ENCODE measurements around the gene CDH4. TPM values are rescaled to one million over a fixed set of nuclear protein-coding genes. Genes with fewer than 3 reads are reported as not detected.

The CDH4 gene
- total RNA-seq, 2 donors from 2014 or later, result 0.08 to 0.09 TPM

GRCh38 chr20:61865353-61865752, 613.3 kb downstream of the CDH4 start:
- ATAC-seq (no peak), DNase-seq (ENCODE audit: low spot score in 2 of 2) (no peak)
- Mint-ChIP-seq H3K9me3 (peaks cover 8 to 14% of the 10 kb centered on the region in 2 donors), H3K36me3 (no peaks in the 10 kb centered on the region), H3K27ac (no peak overlapping the region)

- Mint-ChIP-seq H3K36me3 (no peaks in the 10 kb centered on the region), H3K27ac (no peak overlapping the region), H3K9me3 (peaks cover 8 to 14% of the 10 kb centered on the region in 2 donors)
- no peak for ATAC-seq
- DNase-seq (ENCODE audit: low spot score in 2 of 2), result no peak
Observed at GRCh38 chr20:61866165-61866564, 614.1 kb downstream of the CDH4 start.

GRCh38 chr20:61868006-61868405, 615.9 kb downstream of the CDH4 start:
- ATAC-seq, result no peak
- DNase-seq (ENCODE audit: low spot score in 2 of 2), result no peak
- Mint-ChIP-seq H3K27ac (no peak overlapping the region), H3K36me3 (no peaks in the 10 kb centered on the region), H3K9me3 (peaks cover 8 to 14% of the 10 kb centered on the region in 2 donors)

GRCh38 chr20:61868466-61869090, 616.5 kb downstream of the CDH4 start:
- Mint-ChIP-seq H3K36me3 (no peaks in the 10 kb centered on the region), H3K27ac (no peak overlapping the region), H3K9me3 (peaks cover 8 to 14% of the 10 kb centered on the region in 2 donors)
- DNase-seq (ENCODE audit: low spot score in 2 of 2) (no peak), ATAC-seq (no peak)

DNA sequence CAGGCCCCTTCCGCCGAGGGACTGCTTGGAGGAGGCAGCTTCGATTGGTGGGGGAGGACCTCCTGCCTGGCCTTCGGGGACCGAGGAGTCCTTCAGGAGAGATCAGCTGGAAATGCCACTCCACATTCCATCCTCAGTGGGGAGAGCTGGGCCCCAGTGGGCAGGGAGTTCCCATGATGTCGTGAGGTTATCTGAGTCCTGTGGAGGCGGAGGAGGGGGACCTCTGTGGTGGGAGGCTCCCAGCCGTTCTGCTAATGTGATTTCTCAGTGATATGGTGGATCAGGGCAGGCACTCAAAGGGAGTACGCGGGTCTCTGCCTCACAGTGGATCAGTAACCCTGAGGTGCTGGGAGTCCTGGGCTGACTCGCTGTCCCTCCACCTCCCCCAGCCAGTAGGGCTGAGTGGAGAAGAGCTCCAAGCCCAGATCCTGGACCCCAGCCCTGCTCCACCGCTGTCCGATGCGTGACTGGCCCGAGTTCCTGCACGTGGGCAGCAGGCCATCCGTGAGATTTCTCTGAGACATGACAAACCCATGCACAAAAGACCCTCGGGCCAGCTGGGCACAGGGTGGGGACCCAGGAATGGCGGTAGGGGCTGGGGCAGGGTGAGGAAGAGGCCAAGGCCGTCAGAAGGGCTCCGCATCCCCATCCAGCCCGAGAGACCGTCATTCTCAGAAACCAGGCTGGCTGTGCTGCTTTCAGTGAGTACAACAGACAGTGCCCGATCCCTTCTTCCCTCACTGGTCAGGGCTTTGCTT, 617.9 kb downstream of the CDH4 start:
- no peak overlapping the region for H3K27ac Mint-ChIP-seq
- H3K9me3 Mint-ChIP-seq, result peaks cover 8 to 14% of the 10 kb centered on the region in 2 donors
- H3K36me3 Mint-ChIP-seq, result no peaks in the 10 kb centered on the region
- ATAC-seq, result no peak
- no peak for DNase-seq (ENCODE audit: low spot score in 2 of 2)

- DNase-seq (ENCODE audit: low spot score in 2 of 2) (no peak), ATAC-seq (no peak)
- H3K36me3 Mint-ChIP-seq, result no peaks in the 10 kb centered on the region
- peaks cover 0 to 5% of the 10 kb centered on the region in 2 donors for H3K9me3 Mint-ChIP-seq
- no peak overlapping the region for H3K27ac Mint-ChIP-seq
Observed at GRCh38 chr20:61871160-61871559, 619.1 kb downstream of the CDH4 start.

DNA sequence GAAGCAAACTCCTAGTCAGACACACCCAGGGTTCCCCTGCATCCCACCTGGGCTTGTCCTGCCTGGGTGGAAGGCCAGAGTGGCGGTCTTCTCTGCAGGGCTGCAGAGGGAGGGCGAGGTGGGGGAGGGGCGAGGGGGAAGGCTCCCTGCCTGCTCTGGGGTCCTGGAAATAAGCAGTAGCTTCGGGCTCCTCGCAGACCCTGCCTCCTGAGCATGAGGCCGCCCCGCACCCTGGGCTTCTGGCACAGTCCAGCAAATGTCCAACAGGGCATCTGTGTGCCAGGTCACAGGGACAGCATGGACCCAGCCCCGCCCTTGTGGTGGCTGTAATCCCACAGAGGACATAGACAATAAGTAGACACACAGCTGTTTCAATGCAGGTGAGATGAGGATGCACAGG, 619.9 kb downstream of the CDH4 start:
- DNase-seq (ENCODE audit: low spot score in 2 of 2) (no peak), ATAC-seq (no peak)
- Mint-ChIP-seq H3K9me3 (no peaks in the 10 kb centered on the region), H3K36me3 (no peaks in the 10 kb centered on the region), H3K27ac (no peak overlapping the region)

- no peaks in the 10 kb centered on the region for H3K9me3 Mint-ChIP-seq
- ATAC-seq, result no peak
Observed at GRCh38 chr20:61872371-61872900, 620.4 kb downstream of the CDH4 start.

DNA sequence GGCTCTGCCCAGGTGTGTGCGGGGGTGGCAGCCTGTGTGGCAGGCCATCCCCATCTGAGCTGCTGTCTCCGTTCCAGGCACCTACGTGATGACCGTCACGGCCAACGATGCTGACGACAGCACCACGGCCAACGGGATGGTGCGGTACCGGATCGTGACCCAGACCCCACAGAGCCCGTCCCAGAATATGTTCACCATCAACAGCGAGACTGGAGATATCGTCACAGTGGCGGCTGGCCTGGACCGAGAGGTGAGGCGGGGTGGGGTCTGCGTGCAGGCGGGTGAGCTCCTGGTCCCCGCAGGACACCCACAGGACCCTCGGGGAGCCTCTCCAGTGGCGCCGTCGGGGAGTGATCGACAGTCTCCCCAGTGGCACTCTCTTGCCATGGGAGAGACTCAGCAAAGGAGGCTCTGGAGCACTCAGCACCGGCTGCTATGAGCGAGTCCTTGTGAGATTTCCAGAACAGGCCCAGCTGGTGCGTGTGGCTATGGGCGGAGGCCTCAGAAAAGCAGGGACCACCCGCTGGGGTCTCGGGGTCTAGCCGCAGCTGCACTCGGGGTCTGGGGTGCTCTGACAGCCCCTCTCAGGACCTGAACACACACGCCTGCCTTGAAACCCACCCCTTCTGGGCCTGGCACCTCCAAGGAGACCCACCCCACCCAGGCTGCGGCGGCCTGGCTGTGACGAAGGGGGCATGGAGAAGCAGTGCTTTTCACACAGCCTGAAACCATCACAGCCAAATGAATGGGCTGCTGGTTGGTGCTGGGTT, 621.8 kb downstream of the CDH4 start:
- H3K36me3 Mint-ChIP-seq, result no peaks in the 10 kb centered on the region
- no peaks in the 10 kb centered on the region for H3K9me3 Mint-ChIP-seq
- DNase-seq (ENCODE audit: low spot score in 2 of 2), result no peak
- no peak for ATAC-seq
- H3K27ac Mint-ChIP-seq, result no peak overlapping the region

More at GRCh38 chr20:61872371-61872900, 620.4 kb downstream of the CDH4 start:
- Mint-ChIP-seq H3K36me3 (no peaks in the 10 kb centered on the region), H3K27ac (no peak overlapping the region)
- no peak for DNase-seq (ENCODE audit: low spot score in 2 of 2)

DNA sequence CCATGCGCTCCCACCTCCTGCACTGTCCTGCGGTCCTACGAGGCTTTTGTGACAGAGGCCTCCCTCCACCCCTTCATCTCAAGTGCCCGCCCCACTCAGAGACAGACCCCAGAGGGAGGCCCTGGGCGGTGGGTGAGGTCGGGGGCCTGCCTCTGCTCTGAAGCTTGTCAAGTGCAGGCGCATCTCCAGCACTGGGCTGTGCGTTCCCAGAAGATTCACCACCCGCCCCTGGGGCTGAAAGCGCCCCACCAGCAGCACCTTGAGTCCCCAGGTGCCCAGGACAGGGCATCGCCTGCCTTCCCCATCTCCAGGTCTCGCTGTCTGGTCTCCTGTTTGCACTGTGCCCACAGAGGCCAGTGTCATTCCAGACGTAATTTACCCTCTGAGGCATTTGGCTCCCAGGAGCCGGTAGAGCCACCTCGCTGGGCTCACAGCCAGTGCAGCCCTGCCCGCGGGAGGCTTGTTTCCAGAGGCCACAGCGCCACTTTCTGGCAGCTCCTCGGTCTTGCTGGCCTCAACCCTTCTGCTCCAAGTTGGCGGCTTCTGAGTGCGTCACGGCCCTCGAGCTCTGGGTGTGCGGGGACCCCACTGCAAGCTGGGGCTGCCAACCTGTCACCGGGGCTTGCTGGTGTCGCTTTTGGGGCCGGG, 622.5 kb downstream of the CDH4 start:
- Mint-ChIP-seq H3K36me3 (no peaks in the 10 kb centered on the region), H3K27ac (no peak overlapping the region), H3K9me3 (no peaks in the 10 kb centered on the region)
- ATAC-seq, result no peak
- DNase-seq (ENCODE audit: low spot score in 2 of 2), result no peak

- DNase-seq (ENCODE audit: low spot score in 2 of 2), result no peak
- ATAC-seq, result no peak
- Mint-ChIP-seq H3K9me3 (no peaks in the 10 kb centered on the region), H3K36me3 (no peaks in the 10 kb centered on the region), H3K27ac (no peak overlapping the region)
Observed at GRCh38 chr20:61875221-61875885, 623.3 kb downstream of the CDH4 start.

GRCh38 chr20:61875996-61876395, 623.9 kb downstream of the CDH4 start:
- no peaks in the 10 kb centered on the region for H3K9me3 Mint-ChIP-seq
- no peak overlapping the region for H3K27ac Mint-ChIP-seq
- DNase-seq (ENCODE audit: low spot score in 2 of 2) (no peak), ATAC-seq (no peak)
- H3K36me3 Mint-ChIP-seq, result no peaks in the 10 kb centered on the region

- ATAC-seq (no peak), DNase-seq (ENCODE audit: low spot score in 2 of 2) (no peak)
- no peaks in the 10 kb centered on the region for H3K36me3 Mint-ChIP-seq
- no peaks in the 10 kb centered on the region for H3K9me3 Mint-ChIP-seq
- H3K27ac Mint-ChIP-seq, result no peak overlapping the region
Observed at GRCh38 chr20:61876952-61877728, 625.1 kb downstream of the CDH4 start.

DNA sequence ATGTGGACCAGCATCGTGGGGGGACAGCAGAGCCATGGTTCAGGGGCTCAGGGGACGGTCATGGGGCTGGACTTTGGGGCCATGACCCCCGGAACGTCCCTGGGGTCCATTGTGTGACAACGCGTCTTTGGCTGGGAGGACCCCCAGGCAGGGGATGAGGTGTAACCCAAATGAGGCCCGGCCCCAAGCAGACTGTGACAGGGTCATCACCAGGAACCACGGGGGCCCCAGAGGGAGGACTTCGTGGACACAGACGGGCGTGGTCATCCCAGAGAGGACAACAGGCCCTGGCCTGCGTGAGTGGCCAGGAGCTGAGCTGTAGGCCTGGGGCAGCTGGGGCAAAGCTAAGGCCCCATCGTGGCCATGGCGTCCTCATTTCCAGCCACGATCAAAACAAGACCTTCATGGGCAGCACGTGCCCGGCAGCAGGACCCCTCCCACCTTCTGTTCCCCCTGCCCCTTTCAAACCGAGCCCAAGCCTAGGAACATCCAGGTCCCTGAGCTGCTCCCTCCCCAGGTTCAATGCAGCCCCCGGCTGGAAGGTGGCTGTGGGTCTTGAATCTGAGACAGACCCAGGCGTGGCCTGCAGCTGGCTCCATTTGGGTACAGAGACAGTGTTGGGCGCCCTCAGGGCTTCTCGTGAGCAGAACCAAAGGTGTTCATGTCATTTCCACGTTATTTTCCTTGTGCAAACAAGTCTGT, 625.9 kb downstream of the CDH4 start:
- H3K36me3 Mint-ChIP-seq, result no peaks in the 10 kb centered on the region
- ATAC-seq, result no peak
- H3K27ac Mint-ChIP-seq, result no peak overlapping the region
- DNase-seq (ENCODE audit: low spot score in 2 of 2), result no peak
- H3K9me3 Mint-ChIP-seq, result no peaks in the 10 kb centered on the region
